Measurements from ENCODE around the gene RAB5IF. TPM values are rescaled to one million over a fixed set of nuclear protein-coding genes. Genes with fewer than 3 reads are reported as not detected.
A peak's percentile ranks its signal among the peaks of the same experiment; 100 is the strongest.

Gene RAB5IF
- total and polyA plus RNA-seq, 9 of the 15 experiments (the other 6 are each of a cell fraction or from before 2014, with no cell fraction given) = 26.5 to 198 (median 134) TPM

- TF ChIP-seq THAP7 (CRISPR knock-in tag; IDR thresholded peaks at IDR 0.05) (0 out of 2 replicates have a peak, but pooled peaks have one; percentile 42), ELF4 (CRISPR knock-in tag; IDR thresholded peaks at IDR 0.05) (no peak), MEF2D (tag; conservative IDR thresholded peaks at IDR 0.05; ENCODE audit: low read depth) (0 out of 2 replicates have a peak, but pooled peaks have one; percentile 46), TEAD1 (CRISPR knock-in tag; IDR thresholded peaks at IDR 0.05) (peak; percentile 98 to 99), IFI16 (CRISPR knock-in tag; IDR thresholded peaks at IDR 0.05) (no peak), ARID1B (IDR thresholded peaks at IDR 0.05) (no peak), RBFOX2 (IDR thresholded peaks at IDR 0.05; ENCODE audit: low read depth, low read length) (peak; percentile 83), ZNF449 (CRISPR knock-in tag; IDR thresholded peaks at IDR 0.05) (no peak), SRSF7 (optimal IDR thresholded peaks at IDR 0.05; ENCODE audit: low read depth, low read length) (no peak), ZNF253 (CRISPR knock-in tag; conservative IDR thresholded peaks at IDR 0.05) (no peak), PRPF4 (IDR thresholded peaks at IDR 0.05; ENCODE audit: insufficient read depth, low read depth, low read length, poor library complexity, severe bottlenecking) (no peak), KAT8 (IDR thresholded peaks at IDR 0.05; ENCODE audit: low read depth) (no peak), ZNF24 (IDR thresholded peaks at IDR 0.05) (no peak), ZNF668 (CRISPR knock-in tag; IDR thresholded peaks at IDR 0.05) (no peak), ZNF639 (CRISPR knock-in tag; conservative IDR thresholded peaks at IDR 0.05 in 1 of 2, IDR thresholded peaks at IDR 0.05 in 1 of 2) (no peak; a peak in 1 of 4 replicates), RBM39 (optimal IDR thresholded peaks at IDR 0.05; ENCODE audit: low read depth, low read length) (no peak), TRIM28 (IDR thresholded peaks at IDR 0.05) (0 out of 2 replicates have a peak, but pooled peaks have one; percentile 34), MXD1 (CRISPR knock-in tag; IDR thresholded peaks at IDR 0.05; ENCODE audit: borderline replicate concordance, poor library complexity, severe bottlenecking) (no peak), NONO (IDR thresholded peaks at IDR 0.05; ENCODE audit: low read depth in 2 of 2, low read length in 1 of 2) (peak in 1 of 2 experiments; percentile 65; a peak in 1 of 4 replicates), POLR2AphosphoS5 (IDR thresholded peaks at IDR 0.05; ENCODE audit: control insufficient read depth, insufficient read depth, low read depth, low read length) (no peak), ZNF184 (CRISPR knock-in tag; IDR thresholded peaks at IDR 0.05) (no peak)
Observed at GRCh38 chr20:36573103-36573797, 32.3 kb upstream of the RAB5IF start, which contains the start of gene TGIF2 (continued).

Data from K562 (cell line).